H1 (cell line): ENCODE results near the gene CIC. TPM values are rescaled to one million over a fixed set of nuclear protein-coding genes. Genes with fewer than 3 reads are reported as not detected.

Source experiments
- ASH2L ChIP-seq: fragments of 200-600, 300-600 bp; sonication (generic); IDR thresholded peaks from one replicate; pipeline ENCODE4 v1.7.1; 2017; ENCODE audit warnings: low read length
- CBX5 ChIP-seq: fragments of 300-800, 300-1000 bp; sonication (generic); IDR thresholded peaks from 2 replicates; pipeline ENCODE4 v1.7.1; 2016; ENCODE audit warnings: antibody characterized with exemption, low read length, low read depth
- EZH2 ChIP-seq: fragments of 200-600 bp; sonication (generic); IDR thresholded peaks from 2 replicates; pipeline ENCODE4 v1.7.1; 2012; ENCODE audit warnings: low read depth, mild to moderate bottlenecking, moderate library complexity, low read length, inconsistent platforms; ENCODE audit not compliant: severe bottlenecking
- FOSL1 ChIP-seq: IDR thresholded peaks from 2 replicates; pipeline ENCODE4 v1.6.1; 2011; ENCODE audit warnings: mild to moderate bottlenecking, low read depth, low read length, moderate library complexity; ENCODE audit not compliant: insufficient read depth
- GTF2F1 ChIP-seq: IDR thresholded peaks from 2 replicates; pipeline ENCODE4 v1.6.1; 2012; ENCODE audit warnings: low read depth, low read length, improper control_type of control experiment, borderline replicate concordance
- HDAC2 ChIP-seq, 2 experiments: fragments of 300-600 bp in 1 of 2; sonication (generic) in 1 of 2; IDR thresholded peaks; 2 replicates each; pipeline ENCODE4 v1.6.1; 2011 to 2012; ENCODE audit warnings: low read depth in 2 of 2, low read length in 2 of 2, mild to moderate bottlenecking in 2 of 2, moderate library complexity in 2 of 2, borderline replicate concordance in 1 of 2, inconsistent platforms in 1 of 2
- HDAC6 ChIP-seq: IDR thresholded peaks from one replicate; pipeline ENCODE4 v1.7.1; 2012; ENCODE audit warnings: low read depth, mild to moderate bottlenecking, inconsistent platforms, low read length, moderate library complexity
- JUN ChIP-seq: IDR thresholded peaks from 2 replicates; pipeline ENCODE4 v1.6.1; 2011; ENCODE audit warnings: low read depth, mild to moderate bottlenecking, improper control_type of control experiment, low read length
- JUND ChIP-seq: IDR thresholded peaks from 2 replicates; pipeline ENCODE4 v1.6.1; 2011; ENCODE audit warnings: mild to moderate bottlenecking, improper control_type of control experiment, low read length
- KDM1A ChIP-seq: fragments of 200-600, 300-600 bp; sonication (generic); IDR thresholded peaks from 2 replicates; pipeline ENCODE4 v1.7.1; 2016; ENCODE audit warnings: mild to moderate bottlenecking, low read length, borderline replicate concordance
- MAFK ChIP-seq: IDR thresholded peaks from 2 replicates; pipeline ENCODE4 v1.6.1; 2012; ENCODE audit warnings: low read depth, mild to moderate bottlenecking, improper control_type of control experiment, low read length
- NRF1 ChIP-seq: IDR thresholded peaks from 2 replicates; pipeline ENCODE4 v1.6.1; 2011; ENCODE audit warnings: mild to moderate bottlenecking, low read depth, low read length, improper control_type of control experiment
- PHF8 ChIP-seq: fragments of 200-600 bp; sonication (generic); conservative IDR thresholded peaks from 2 replicates; pipeline ENCODE4 v1.7.1; 2012; ENCODE audit warnings: low read depth, mild to moderate bottlenecking, inconsistent platforms, low read length, moderate library complexity
- POLR2AphosphoS5 ChIP-seq: IDR thresholded peaks from 2 replicates; pipeline ENCODE4 v1.6.1; 2011; ENCODE audit warnings: low read depth, low read length
- RXRA ChIP-seq: IDR thresholded peaks from 2 replicates; pipeline ENCODE4 v1.6.1; 2011; ENCODE audit warnings: low read depth, mild to moderate bottlenecking, low read length, moderate library complexity; ENCODE audit not compliant: insufficient read depth
- SIN3A ChIP-seq, 2 experiments: IDR thresholded peaks in 1 of 2; conservative IDR thresholded peaks in 1 of 2; 2 replicates each; pipeline ENCODE4 v1.6.1; 2011 to 2012; ENCODE audit warnings: low read length in 2 of 2, improper control_type of control experiment in 1 of 2, low read depth in 1 of 2, mild to moderate bottlenecking in 1 of 2
- SP4 ChIP-seq: IDR thresholded peaks from 2 replicates; pipeline ENCODE4 v1.6.1; 2012; ENCODE audit warnings: low read length, inconsistent platforms
- TAF1 ChIP-seq: IDR thresholded peaks from 2 replicates; pipeline ENCODE4 v1.6.1; 2011; ENCODE audit warnings: mild to moderate bottlenecking, low read depth, low read length
- TAF7 ChIP-seq: optimal IDR thresholded peaks from 2 replicates; pipeline ENCODE3; 2011; ENCODE audit warnings: low read depth, mild to moderate bottlenecking, inconsistent platforms, low read length, moderate library complexity, borderline replicate concordance
- USF2 ChIP-seq: IDR thresholded peaks from 2 replicates; pipeline ENCODE4 v1.6.1; 2011; ENCODE audit warnings: low read length, improper control_type of control experiment
- polyA plus RNA-seq, 7 experiments: library from polyadenylated mRNA; depleted of rRNA in 3 of 7; stranded (reverse) in 5 of 7; unstranded in 2 of 7; fragments of >200 nt in 5 of 7; fragments of 200-250 nt in 2 of 7; gene quantifications; 1 replicate in 5 of 7; 2 replicates in 1 of 7; 4 replicates in 1 of 7; pipeline versions ENCODE4 v1.2.1 to v1.2.3, GENCODE V29; 2011 to 2013; ENCODE audit warnings: missing spikeins in 2 of 7, mixed read lengths in 2 of 7
- total RNA-seq: library from RNA; stranded (reverse); fragmentation: NEBNext Ultra II Directional; extraction: Animal tissue kit (Norgen Biotek cat#: 25700); gene quantifications from 2 replicates; pipeline ENCODE4 v1.2.1, GENCODE V29; 2021
- TF ChIP-seq, protein P1 (sequence below), 3 experiments: IDR thresholded peaks; 1 replicate in 2 of 3; 2 replicates in 1 of 3; pipeline versions ENCODE4 v1.5.1 to v1.6.1; 2011; ENCODE audit warnings: low read length in 3 of 3, mild to moderate bottlenecking in 3 of 3, inconsistent platforms in 2 of 3, low read depth in 1 of 3, moderate library complexity in 1 of 3; ENCODE audit not compliant: insufficient read depth in 1 of 3; ENCODE audit errors: control extremely low read depth in 1 of 3

Gene CIC
- total and polyA plus RNA-seq, 2 of the 8 experiments (the other 6 are each of a cell fraction or from before 2014, with no cell fraction given), result 13.2 to 43.6 TPM

DNA sequence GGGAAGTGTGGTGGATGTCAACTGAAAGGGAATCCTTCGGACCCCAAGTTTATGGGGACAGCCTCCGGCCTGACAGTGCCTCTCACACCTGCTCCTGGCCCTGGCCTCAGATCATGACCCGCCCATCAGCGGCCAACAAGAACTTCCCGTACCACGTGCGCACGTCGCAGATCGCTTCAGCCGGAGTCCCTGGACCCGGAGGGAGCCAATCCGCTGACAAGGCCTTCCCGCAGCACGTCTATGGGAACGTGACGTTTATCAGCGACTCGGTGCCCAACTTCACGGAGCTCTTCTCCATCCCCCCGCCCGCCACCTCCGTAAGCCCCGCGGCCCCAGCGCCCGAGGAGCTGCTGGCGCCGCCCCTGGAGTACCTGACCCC is 54.4 kb downstream of the CIC start (continued):
- peak; percentile 77 for TF ChIP-seq USF2
- TF ChIP-seq HDAC6, result no peak
- no peak for TF ChIP-seq PHF8
- TF ChIP-seq FOSL1, result no peak
- TF ChIP-seq NRF1, result no peak
- no peak for TF ChIP-seq HDAC2 (IDR thresholded peaks at IDR 0.05; ENCODE audit: borderline replicate concordance in 1 of 2, low read depth in 2 of 2, low read length in 2 of 2)
- TF ChIP-seq MAFK, result no peak
- no peak for TF ChIP-seq KDM1A
- TF ChIP-seq CBX5, result no peak
- TF ChIP-seq TAF1, result no peak
- TF ChIP-seq JUN, result no peak
- TF ChIP-seq POLR2AphosphoS5, result 0 out of 2 replicates have a peak, but pooled peaks have one; percentile 39
- no peak for TF ChIP-seq RXRA
- no peak for TF ChIP-seq GTF2F1
- no peak for TF ChIP-seq SP4
- TF ChIP-seq TAF7, result no peak
- TF ChIP-seq EZH2, result peak; percentile 36
- TF ChIP-seq, protein P1, sequence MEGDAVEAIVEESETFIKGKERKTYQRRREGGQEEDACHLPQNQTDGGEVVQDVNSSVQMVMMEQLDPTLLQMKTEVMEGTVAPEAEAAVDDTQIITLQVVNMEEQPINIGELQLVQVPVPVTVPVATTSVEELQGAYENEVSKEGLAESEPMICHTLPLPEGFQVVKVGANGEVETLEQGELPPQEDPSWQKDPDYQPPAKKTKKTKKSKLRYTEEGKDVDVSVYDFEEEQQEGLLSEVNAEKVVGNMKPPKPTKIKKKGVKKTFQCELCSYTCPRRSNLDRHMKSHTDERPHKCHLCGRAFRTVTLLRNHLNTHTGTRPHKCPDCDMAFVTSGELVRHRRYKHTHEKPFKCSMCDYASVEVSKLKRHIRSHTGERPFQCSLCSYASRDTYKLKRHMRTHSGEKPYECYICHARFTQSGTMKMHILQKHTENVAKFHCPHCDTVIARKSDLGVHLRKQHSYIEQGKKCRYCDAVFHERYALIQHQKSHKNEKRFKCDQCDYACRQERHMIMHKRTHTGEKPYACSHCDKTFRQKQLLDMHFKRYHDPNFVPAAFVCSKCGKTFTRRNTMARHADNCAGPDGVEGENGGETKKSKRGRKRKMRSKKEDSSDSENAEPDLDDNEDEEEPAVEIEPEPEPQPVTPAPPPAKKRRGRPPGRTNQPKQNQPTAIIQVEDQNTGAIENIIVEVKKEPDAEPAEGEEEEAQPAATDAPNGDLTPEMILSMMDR (IDR thresholded peaks at IDR 0.05; ENCODE audit: control extremely low read depth in 1 of 3, insufficient read depth in 1 of 3, low read depth in 1 of 3, low read length in 3 of 3), result no peak
- no peak for TF ChIP-seq JUND
- TF ChIP-seq SIN3A (conservative IDR thresholded peaks at IDR 0.05 in 1 of 2, IDR thresholded peaks at IDR 0.05 in 1 of 2; ENCODE audit: low read depth in 1 of 2, low read length in 2 of 2), result peak in 1 of 2 experiments; percentile 72; a peak in 2 of 4 replicates
- peak; percentile 34 for TF ChIP-seq ASH2L
